Transverse colon (tissue), 4 donors: ENCODE results near the gene SLC6A17.

Experiments used
- CTCF ChIP-seq, 5 experiments: fragments of 200-600 bp in 3 of 5; fragments of 450-650 bp in 2 of 5; sonication (generic) in 3 of 5; IDR thresholded peaks; 1 replicate in 2 of 5; 2 replicates in 3 of 5; pipeline ENCODE4 v1.5.1; 2016 to 2017; ENCODE audit warnings: antibody characterized with exemption in 5 of 5, inconsistent platforms in 3 of 5, mild to moderate bottlenecking in 2 of 5, moderate library complexity in 1 of 5
- POLR2A ChIP-seq: fragments of 450-650 bp; IDR thresholded peaks from one replicate; pipeline ENCODE4 v1.6.1; 2016; ENCODE audit warnings: antibody characterized with exemption, mild to moderate bottlenecking, moderate library complexity
- POLR2AphosphoS5 ChIP-seq, 3 donors: sonication (generic); formaldehyde crosslinking; IDR thresholded peaks; one replicate each; pipeline ENCODE4 v1.6.1; 2016; ENCODE audit warnings: antibody characterized with exemption in 3 of 3

- TF ChIP-seq CTCF (IDR thresholded peaks at IDR 0.05) (no peak), POLR2AphosphoS5 (IDR thresholded peaks at IDR 0.05) (peak; percentile 51 to 62 (median 52)), POLR2A (no peak)
Observed at GRCh38 chr1:110120960-110121561, 29.2 kb upstream of the SLC6A17 start.
